K562 (cell line): ENCODE results near the gene ACTL10. TPM values are rescaled to one million over a fixed set of nuclear protein-coding genes. Genes with fewer than 3 reads are reported as not detected.

Source experiments
- ATF7 ChIP-seq: fragments of 450-650 bp; IDR thresholded peaks from 2 replicates; pipeline ENCODE4 v1.7.1; 2014; ENCODE audit warnings: mild to moderate bottlenecking, moderate library complexity
- CBFB ChIP-seq: sonication (generic); formaldehyde crosslinking; IDR thresholded peaks from 2 replicates; pipeline ENCODE4 v1.4.0; 2020; ENCODE audit warnings: mild to moderate bottlenecking, missing genetic modification reagents
- CCAR2 ChIP-seq: fragments of 200-400 bp; formaldehyde crosslinking; IDR thresholded peaks from 2 replicates; pipeline ENCODE4 v1.6.1; 2017; ENCODE audit warnings: mild to moderate bottlenecking, low read depth, low read length
- CHAMP1 ChIP-seq: fragments of 450-650 bp; IDR thresholded peaks from 2 replicates; pipeline ENCODE4 v1.6.1; 2016; ENCODE audit warnings: mild to moderate bottlenecking
- MYNN ChIP-seq, 2 experiments: sonication (generic); formaldehyde crosslinking in 1 of 2; IDR thresholded peaks; 2 replicates each; pipeline versions ENCODE4 v1.5.0 to v1.6.1; 2016 to 2020; ENCODE audit warnings: antibody characterized with exemption in 1 of 2, missing genetic modification reagents in 1 of 2
- REST ChIP-seq, 2 experiments: fragments of 450-650 bp; formaldehyde crosslinking in 1 of 2; IDR thresholded peaks; 2 replicates each; pipeline versions ENCODE4 v1.4.0 to v1.6.1; 2014 to 2020; ENCODE audit warnings: mild to moderate bottlenecking in 2 of 2, borderline replicate concordance in 1 of 2, low read depth in 1 of 2
- SMAD1 ChIP-seq: fragments of 150-350 bp; IDR thresholded peaks from 2 replicates; pipeline ENCODE4 v1.6.1; 2014; ENCODE audit warnings: low read length, low read depth; ENCODE audit not compliant: partially characterized antibody
- UBTF ChIP-seq, 2 experiments: IDR thresholded peaks; 2 replicates each; pipeline ENCODE4 v1.6.1; 2012; ENCODE audit warnings: improper control_type of control experiment in 2 of 2, low read depth in 2 of 2, low read length in 2 of 2, borderline replicate concordance in 1 of 2
- ZFP30 ChIP-seq: fragments of 250-450 bp; sonication (Bioruptor Pico); IDR thresholded peaks from 2 replicates; pipeline ENCODE4 v1.8.0; 2022; ENCODE audit warnings: moderate library complexity, mild to moderate bottlenecking, inconsistent platforms, borderline replicate concordance
- ZFPM2 ChIP-seq: fragments of 250-450 bp; sonication (Bioruptor Pico); IDR thresholded peaks from 2 replicates; pipeline ENCODE4 v1.5.1; 2022; ENCODE audit warnings: mild to moderate bottlenecking
- ZNF24 ChIP-seq: fragments of 450-650 bp; IDR thresholded peaks from 2 replicates; pipeline ENCODE4 v1.6.1; 2016
- polyA plus RNA-seq, 8 experiments: library from polyadenylated mRNA; depleted of rRNA in 4 of 8; stranded (reverse) in 5 of 8; unstranded in 3 of 8; fragments of >200 nt; fragmentation: Nextera tagmentation in 2 of 8; fragmentation: Illumina TruSeq in 1 of 8; extraction: Ambion mirVana in 2 of 8; extraction: Trizol in 1 of 8; gene quantifications; 2 replicates each; pipeline versions ENCODE4 v1.2.1 to v1.2.3, GENCODE V29; 2011 to 2014; ENCODE audit warnings: inconsistent platforms in 1 of 8, missing spikeins in 1 of 8
- total RNA-seq, 7 experiments: library from RNA; depleted of rRNA in 6 of 7; stranded (reverse); fragments of >200 nt in 6 of 7; fragmentation: Illumina TruSeq in 2 of 7; extraction: Trizol in 2 of 7; gene quantifications; 2 replicates each; pipeline versions ENCODE4 v1.2.1 to v1.2.3, GENCODE V29; 2011 to 2021; ENCODE audit warnings: low replicate concordance in 1 of 7

ACTL10 gene
- total and polyA plus RNA-seq, 9 of the 15 experiments (the other 6 are each of a cell fraction or from before 2014, with no cell fraction given) = 0.07 to 0.14 TPM; not detected in 7

GRCh38 chr20:33663161-33664084 is 3.3 kb upstream of the ACTL10 start (continued):
- TF ChIP-seq REST (IDR thresholded peaks at IDR 0.05; ENCODE audit: borderline replicate concordance) (peak; percentile 70), REST (CRISPR knock-in tag; IDR thresholded peaks at IDR 0.05; ENCODE audit: low read depth) (peak; percentile 74; the same call in 1 of the 2 replicates), MYNN (IDR thresholded peaks at IDR 0.05) (no peak; the same call in none of the 2 replicates), MYNN (CRISPR knock-in tag; IDR thresholded peaks at IDR 0.05) (no peak), ZNF24 (no peak), CHAMP1 (no peak), UBTF (IDR thresholded peaks at IDR 0.05; ENCODE audit: borderline replicate concordance in 1 of 2, low read depth in 2 of 2, low read length in 2 of 2) (peak; percentile 79 to 87), ATF7 (peak; percentile 57; the same call in 1 of the 2 replicates), SMAD1 (no peak), CBFB (CRISPR knock-in tag) (no peak), ZFPM2 (CRISPR knock-in tag) (no peak), ZFP30 (no peak), CCAR2 (no peak)
